ENCODE results near the gene PLSCR3.

The PLSCR3 gene

GRCh38 chr17:7394452-7395191 lies at the start of gene PLSCR3:
PLSCR3 (minus strand) TSS chr17:7394525; CDS start chr17:7394110, 415 bp downstream.
- peak; percentile 80 for DNase-seq (ENCODE audit: low spot score)

GRCh38 chr17:7443499-7444485 lies 49.5 kb upstream of the PLSCR3 start:
- no peak for DNase-seq (ENCODE audit: low spot score)

- no peak for DNase-seq (ENCODE audit: low spot score)
Measured at GRCh38 chr17:7442142-7442541, 47.8 kb upstream of the PLSCR3 start.

- DNase-seq (ENCODE audit: low spot score) = no peak
Measured at GRCh38 chr17:7441266-7441665, 46.9 kb upstream of the PLSCR3 start.

- DNase-seq (ENCODE audit: low spot score) = no peak
Measured at GRCh38 chr17:7440834-7441195, 46.5 kb upstream of the PLSCR3 start.

- DNase-seq (ENCODE audit: low spot score) = no peak
Measured at GRCh38 chr17:7440113-7440833, 45.9 kb upstream of the PLSCR3 start.

GRCh38 chr17:7439462-7440112 lies 45.3 kb upstream of the PLSCR3 start, which contains the start of gene FGF11:
FGF11 (plus strand) TSS chr17:7439512; CDS start chr17:7439621, 109 bp downstream.
- no peak for DNase-seq (ENCODE audit: low spot score)

GRCh38 chr17:7438656-7439460 lies 44.5 kb upstream of the PLSCR3 start:
- DNase-seq (ENCODE audit: low spot score) = no peak

GRCh38 chr17:7437950-7438614 lies 43.8 kb upstream of the PLSCR3 start:
- peak; percentile 59 for DNase-seq (ENCODE audit: low spot score)

GRCh38 chr17:7437369-7437863 lies 43.1 kb upstream of the PLSCR3 start:
- DNase-seq (ENCODE audit: low spot score) = no peak

GRCh38 chr17:7436556-7437368 lies 42.4 kb upstream of the PLSCR3 start:
- peak; percentile 76 for DNase-seq (ENCODE audit: low spot score)

GRCh38 chr17:7435676-7436555 lies 41.6 kb upstream of the PLSCR3 start:
- DNase-seq (ENCODE audit: low spot score) = no peak

- no peak for DNase-seq (ENCODE audit: low spot score)
Measured at GRCh38 chr17:7432296-7432695, 38.0 kb upstream of the PLSCR3 start.

GRCh38 chr17:7431231-7431630 lies 36.9 kb upstream of the PLSCR3 start:
- DNase-seq (ENCODE audit: low spot score) = no peak

GRCh38 chr17:7429722-7430121 lies 35.4 kb upstream of the PLSCR3 start:
- DNase-seq (ENCODE audit: low spot score) = no peak

- no peak for DNase-seq (ENCODE audit: low spot score)
Measured at GRCh38 chr17:7428557-7428956, 34.2 kb upstream of the PLSCR3 start, which contains the start of gene SPEM3. SPEM3 (plus strand) TSS chr17:7428857; CDS start chr17:7428903, 46 bp downstream.

- no peak for DNase-seq (ENCODE audit: low spot score)
Measured at GRCh38 chr17:7427549-7427948, 33.2 kb upstream of the PLSCR3 start.

- DNase-seq (ENCODE audit: low spot score) = no peak
Measured at GRCh38 chr17:7426896-7427489, 32.7 kb upstream of the PLSCR3 start.
